Transverse colon (tissue), 4 donors: ENCODE data around the gene ACR.
"Not testable (repeated sequence)": the region's sequence is repeated elsewhere in the genome, so short reads cannot be mapped to it uniquely, and the experiment has no call there.

Experiments
- CTCF ChIP-seq, 5 experiments: fragments of 200-600 bp in 3 of 5; fragments of 450-650 bp in 2 of 5; sonication (generic) in 3 of 5; IDR thresholded peaks; 1 replicate in 2 of 5; 2 replicates in 3 of 5; pipeline ENCODE4 v1.5.1; 2016 to 2017; ENCODE audit warnings: antibody characterized with exemption in 5 of 5, inconsistent platforms in 3 of 5, mild to moderate bottlenecking in 2 of 5, moderate library complexity in 1 of 5
- EP300 ChIP-seq: sonication (generic); formaldehyde crosslinking; IDR thresholded peaks from one replicate; pipeline ENCODE4 v1.6.1; 2017; ENCODE audit warnings: antibody characterized with exemption, low read depth
- POLR2A ChIP-seq: fragments of 450-650 bp; IDR thresholded peaks from one replicate; pipeline ENCODE4 v1.6.1; 2016; ENCODE audit warnings: antibody characterized with exemption, mild to moderate bottlenecking, moderate library complexity
- POLR2AphosphoS5 ChIP-seq, 3 donors: sonication (generic); formaldehyde crosslinking; IDR thresholded peaks; one replicate each; pipeline ENCODE4 v1.6.1; 2016; ENCODE audit warnings: antibody characterized with exemption in 3 of 3

- not testable (repeated sequence) for TF ChIP-seq POLR2AphosphoS5 (IDR thresholded peaks at IDR 0.05); CTCF (IDR thresholded peaks at IDR 0.05); POLR2A; EP300
These were observed 48.9 kb downstream of the ACR start for GRCh38 chr22:50786936-50787335.
